Left kidney (tissue), 2 donors: Measurements from ENCODE around the gene DUSP2. TPM values are rescaled to one million over a fixed set of nuclear protein-coding genes. Genes with fewer than 3 reads are reported as not detected.
A peak's percentile ranks its signal among the peaks of the same experiment; 100 is the strongest.

Experiments
- DNase-seq: peaks from one replicate; pipeline ENCODE4 v3.0.0-alpha.2; 2013
- polyA plus RNA-seq: library from polyadenylated mRNA; unstranded; fragments of 120-200 nt; gene quantifications from one replicate; pipeline ENCODE4 v1.2.1, GENCODE V29; 2013; ENCODE audit not compliant: insufficient read length

The DUSP2 gene
- polyA plus RNA-seq, 1 donor = 2.4 TPM

DNA sequence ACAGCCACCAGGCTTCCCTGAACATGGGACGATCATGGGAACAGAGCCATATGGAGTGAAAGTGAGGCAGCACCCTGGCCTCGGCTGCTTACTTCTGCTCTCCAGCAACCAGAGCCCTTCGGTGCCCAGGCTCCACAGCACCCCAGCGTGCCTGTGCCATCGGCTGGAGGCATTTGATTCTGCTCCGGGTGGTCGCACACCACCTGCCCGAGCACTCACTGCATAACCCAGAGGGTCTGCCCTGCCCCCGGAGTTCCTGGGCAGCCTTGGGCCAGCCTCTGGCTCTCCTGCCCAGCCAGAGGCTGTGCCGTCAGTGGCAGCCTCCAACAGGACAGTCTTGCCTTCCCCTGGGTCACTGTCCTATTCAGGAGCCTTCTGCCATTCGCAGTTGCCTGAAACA is 10.8 kb downstream of the DUSP2 start:
- DNase-seq = no peak

GRCh38 chr2:96131813-96132745 is 13.2 kb downstream of the DUSP2 start:
- DNase-seq = no peak

DNA sequence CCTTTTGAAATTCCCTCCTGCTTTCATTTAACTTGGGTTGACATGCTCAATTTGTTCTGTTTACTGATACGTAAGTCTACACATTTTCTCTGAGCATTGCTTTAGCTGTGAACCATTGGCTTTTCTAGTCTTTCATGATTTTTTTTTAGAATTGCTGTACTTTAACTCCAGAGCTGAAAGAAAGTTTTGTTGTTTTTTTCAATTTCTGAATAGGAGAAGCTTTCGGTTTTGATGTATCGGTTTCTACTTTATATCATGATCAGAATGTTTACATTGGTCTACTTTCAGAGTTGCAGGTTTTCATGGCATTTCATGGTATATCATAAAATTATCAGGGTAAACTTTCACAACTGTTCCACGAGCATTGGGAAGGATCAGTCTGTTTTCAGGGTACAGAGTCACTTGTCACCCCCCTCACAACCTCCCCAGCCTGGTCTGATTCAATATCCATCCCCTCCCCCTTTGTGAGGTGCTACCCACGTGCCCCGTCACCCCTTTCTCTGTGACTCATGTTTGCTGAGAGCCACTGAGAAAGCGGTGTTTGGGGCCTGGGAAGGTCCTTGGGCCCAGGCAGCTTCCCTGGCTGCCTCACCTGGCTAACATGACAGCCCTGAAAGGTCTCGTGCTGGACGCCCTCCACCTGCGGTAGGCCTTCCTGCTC is 14.0 kb downstream of the DUSP2 start:
- DNase-seq = no peak

- no peak for DNase-seq
Observed at GRCh38 chr2:96130483-96130882, 14.8 kb downstream of the DUSP2 start.

DNA sequence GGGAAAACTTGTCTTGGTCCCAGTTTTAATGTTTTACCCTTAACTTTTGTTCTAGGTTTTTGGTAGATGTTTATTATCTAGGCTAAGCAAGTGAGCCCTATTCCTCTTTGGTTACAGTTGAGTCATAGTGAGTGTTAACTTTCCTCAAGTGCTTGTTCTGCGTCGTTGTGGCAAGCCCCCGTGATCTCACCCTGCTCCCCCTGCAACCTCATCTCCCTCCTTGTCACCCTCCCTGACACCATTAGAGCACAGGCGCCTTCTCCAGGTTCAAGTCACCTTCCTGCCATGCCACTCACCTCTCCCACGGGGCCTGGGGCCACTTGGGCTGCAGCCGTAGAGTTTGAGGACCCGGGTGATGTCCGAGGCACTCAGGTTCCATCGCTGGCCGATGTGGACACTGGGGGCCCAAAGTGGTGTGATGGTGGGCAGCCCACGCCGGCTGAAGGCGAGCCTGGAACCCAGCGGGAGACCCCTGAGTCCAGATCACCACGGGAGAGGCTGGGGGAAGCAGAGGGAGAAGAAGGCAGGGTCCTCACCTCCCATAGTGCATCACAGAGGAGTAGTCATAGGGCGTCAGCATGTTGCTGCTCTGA is 15.6 kb downstream of the DUSP2 start:
- no peak for DNase-seq

- DNase-seq = no peak
Observed at GRCh38 chr2:96128456-96128855, 16.8 kb downstream of the DUSP2 start.

GRCh38 chr2:96124406-96125265 is 20.6 kb downstream of the DUSP2 start:
- no peak for DNase-seq

GRCh38 chr2:96123936-96124335 is 21.3 kb downstream of the DUSP2 start:
- no peak for DNase-seq

GRCh38 chr2:96123290-96123689 is 21.9 kb downstream of the DUSP2 start:
- DNase-seq = no peak

DNA sequence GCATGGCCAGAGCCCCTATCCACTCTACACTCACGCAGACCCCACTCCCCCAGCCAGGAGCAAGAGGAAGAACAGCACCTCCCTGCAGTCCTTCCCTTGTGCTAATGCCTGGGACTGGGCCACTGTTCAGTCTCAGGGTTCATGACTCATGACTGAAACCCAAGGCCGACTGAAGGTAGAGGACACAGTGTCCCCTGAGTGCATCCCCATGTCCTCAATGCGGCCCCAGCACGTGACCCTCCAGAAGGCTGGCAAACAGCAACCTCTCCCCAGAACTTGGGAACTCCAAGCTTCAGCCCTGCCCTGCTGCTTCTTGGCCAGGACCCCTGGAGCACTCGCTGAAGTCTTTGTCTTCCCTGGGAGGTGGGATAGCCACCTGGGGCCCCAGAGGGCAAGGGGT is 22.8 kb downstream of the DUSP2 start:
- no peak for DNase-seq

DNA sequence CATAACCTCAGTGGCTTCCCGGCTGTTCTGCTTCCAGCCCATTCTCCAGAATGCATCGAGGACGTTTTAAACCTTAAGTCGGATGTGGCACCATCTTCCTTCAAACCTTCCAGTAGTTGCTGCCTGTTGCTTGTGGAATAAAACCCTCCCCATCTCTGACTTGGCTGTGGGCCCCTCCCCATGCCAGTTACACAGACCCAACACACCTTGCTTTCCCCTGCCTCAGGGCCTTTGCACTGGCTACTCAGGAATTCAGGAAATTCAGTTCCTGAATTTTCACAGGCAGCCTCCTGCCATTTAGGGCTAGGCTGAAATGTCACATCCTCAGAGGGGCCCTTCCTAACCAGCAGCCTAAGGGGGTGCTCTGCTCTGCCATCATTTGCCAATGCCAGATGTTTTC is 23.8 kb downstream of the DUSP2 start:
- no peak for DNase-seq

DNA sequence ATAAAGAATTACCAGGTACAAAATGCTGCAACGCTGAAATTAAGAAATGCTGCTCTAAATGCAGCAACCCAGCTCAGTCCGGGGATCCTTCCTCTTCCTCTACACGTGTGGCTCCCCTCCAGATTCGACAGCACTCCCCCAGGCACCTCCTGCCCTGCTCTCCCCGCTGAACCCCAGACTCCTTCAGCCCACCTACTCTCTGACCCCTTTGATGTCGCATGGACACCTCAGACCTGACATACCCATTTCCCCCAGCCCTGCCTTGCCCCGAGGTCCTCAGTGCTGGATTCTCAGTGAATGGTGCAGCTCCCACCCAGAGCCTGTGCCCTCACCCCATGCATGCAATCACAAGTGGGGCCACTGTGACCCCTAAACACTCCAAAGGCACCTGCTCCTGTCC is 24.2 kb downstream of the DUSP2 start:
- no peak for DNase-seq

DNA sequence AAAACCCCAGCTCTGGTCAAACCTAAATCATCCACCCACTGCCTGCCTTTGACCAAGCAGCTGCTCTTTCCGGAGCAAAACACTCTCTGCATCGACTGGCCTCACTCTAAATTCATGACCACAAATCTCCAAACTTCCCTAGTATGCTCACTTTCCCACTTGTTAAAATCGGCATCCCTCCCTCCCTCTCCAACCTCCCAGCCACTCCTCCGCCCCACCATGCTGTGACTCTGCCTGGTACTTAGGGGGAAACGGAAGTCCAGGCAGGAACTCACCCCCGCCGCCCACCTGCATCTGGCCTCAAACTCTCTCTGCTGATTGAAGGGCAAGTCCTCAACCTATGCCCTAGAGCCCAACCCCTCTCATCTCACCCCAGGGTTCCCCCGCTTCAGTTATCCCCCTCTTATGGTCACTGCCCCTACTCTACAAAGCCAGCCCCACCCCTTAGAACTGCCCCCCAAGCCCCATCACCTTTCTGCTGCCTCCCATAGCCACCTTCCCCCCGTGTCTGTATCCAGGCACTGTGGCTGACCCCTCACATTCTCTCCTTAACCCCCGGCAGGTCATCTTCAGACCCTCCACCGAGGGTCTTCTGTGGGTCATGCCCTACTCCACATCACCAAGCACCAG is 25.0 kb downstream of the DUSP2 start:
- no peak for DNase-seq

- no peak for DNase-seq
Observed at GRCh38 chr2:96119389-96119751, 25.9 kb downstream of the DUSP2 start.

DNA sequence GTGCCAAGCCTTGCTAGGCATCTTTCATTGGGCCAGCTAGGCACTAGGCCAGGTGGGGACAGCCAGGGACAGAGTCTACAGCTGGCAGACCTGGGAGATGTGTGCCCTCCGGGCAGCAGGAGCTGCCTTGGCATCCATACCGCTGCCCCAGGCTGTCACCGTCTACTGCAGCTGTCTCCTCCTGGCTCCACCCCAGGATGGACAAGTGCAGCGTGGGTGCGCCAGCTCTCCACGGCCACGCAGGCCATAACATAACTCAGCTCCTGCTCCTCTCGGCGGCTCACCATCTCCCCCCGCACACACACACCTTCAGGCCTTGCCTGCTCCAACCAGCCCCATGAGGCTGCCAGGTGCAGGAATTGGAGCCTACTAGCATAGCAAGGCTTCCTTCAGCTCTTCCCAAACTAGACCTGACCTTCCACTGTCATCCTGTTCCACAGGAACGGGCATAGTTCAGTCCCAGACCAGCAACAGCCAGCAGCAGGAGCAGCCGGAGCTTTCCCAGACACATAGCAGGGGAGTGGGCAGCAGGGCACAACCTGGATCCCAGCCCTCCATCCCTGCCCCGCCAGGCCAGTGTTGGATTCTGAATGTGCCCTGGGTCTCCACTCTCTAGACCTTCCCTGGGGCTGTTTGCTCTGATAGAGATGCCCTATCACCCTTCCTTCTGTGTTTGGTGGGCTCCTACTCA is 26.4 kb downstream of the DUSP2 start:
- no peak for DNase-seq

GRCh38 chr2:96117701-96118588 is 27.3 kb downstream of the DUSP2 start:
- no peak for DNase-seq

DNA sequence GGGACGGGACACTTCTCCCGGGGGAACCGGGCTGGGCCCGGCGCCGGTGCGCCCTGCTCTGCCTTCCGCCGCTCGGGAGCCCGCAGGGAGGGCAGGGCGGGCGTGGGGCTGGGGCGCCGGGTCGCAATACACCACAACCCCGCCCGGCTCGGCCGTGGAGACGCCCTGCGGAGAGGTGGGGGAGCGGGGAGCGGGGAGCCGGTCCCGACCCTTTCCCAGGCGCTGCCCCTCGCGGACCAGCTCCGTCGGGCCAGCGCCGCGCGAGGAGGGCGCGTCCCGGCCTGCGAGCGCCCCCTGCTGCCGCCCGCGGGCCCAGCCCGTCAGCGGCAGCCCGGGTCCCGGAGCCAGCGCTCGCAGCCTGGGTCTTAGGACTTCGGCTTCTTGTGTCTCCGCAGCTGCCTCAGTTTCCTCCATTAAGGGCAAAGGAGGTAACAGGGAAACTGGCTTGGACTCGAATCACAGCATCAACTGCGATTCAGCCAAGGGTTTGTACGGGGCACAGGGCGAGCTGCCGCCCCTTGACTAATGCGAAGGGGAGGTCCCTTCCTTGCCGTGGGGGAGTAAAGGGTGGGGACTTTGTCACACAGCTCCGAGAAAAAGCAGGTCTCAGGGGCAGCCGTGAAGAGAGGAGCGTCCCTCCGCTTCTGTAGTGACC is 28.2 kb downstream of the DUSP2 start:
- DNase-seq = peak; percentile 49

- DNase-seq = peak; percentile 68
Observed at GRCh38 chr2:96116424-96116878, 28.8 kb downstream of the DUSP2 start, which contains the start of gene ADRA2B. ADRA2B (minus strand) TSS chr2:96116571; CDS start chr2:96116149, 422 bp downstream.
